ENCODE results near the gene TSEN54. TPM values are rescaled to one million over a fixed set of nuclear protein-coding genes. Genes with fewer than 3 reads are reported as not detected.
A peak's percentile ranks its signal among the peaks of the same experiment; 100 is the strongest.

TSEN54 gene
- total RNA-seq, 4 donors from 2014 or later = 11.6 to 46.6 (median 25.8) TPM

DNA sequence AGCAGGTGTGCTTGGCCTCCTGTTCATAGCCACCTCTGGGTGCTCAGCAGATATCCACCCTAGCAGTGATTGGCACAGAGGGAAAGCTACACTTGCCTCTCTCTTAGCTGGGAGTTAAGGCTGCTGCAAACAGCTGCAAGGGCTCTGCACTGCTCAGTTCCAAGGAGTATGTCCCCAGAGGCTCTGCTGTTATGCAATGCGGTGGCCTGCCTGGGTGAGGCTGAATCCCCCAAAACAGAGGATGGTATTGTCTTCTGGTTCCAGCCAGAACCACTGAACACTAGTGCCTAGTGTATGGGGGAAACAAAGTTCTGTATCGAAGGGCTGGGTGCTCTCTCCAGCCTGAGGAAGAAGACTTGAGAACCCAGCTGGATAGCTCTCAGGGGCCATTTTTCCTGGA lies 43.1 kb upstream of the TSEN54 start:
- TF ChIP-seq CTCF (IDR thresholded peaks at IDR 0.05) (no peak), POLR2A (IDR thresholded peaks at IDR 0.05) (no peak)
- WGBS, 2 donors = 40 to 89% methylated on average over 1 to 2 of the region's 2 CpGs
- no peaks in the 10 kb centered on the region for H3K9me3 ChIP-seq
- no peaks in the 10 kb centered on the region for H3K36me3 ChIP-seq
- H3K27ac ChIP-seq = no peak overlapping the region
- DNase-seq = no peak
- peaks cover 5 to 29% of the 10 kb centered on the region in 2 donors for H3K4me1 ChIP-seq
- H3K4me3 ChIP-seq (replicated peaks in 1 of 3) = no peak overlapping the region
- intact Hi-C loops (cut with DNase I) = no loop called here
- no peaks in the 10 kb centered on the region for H3K27me3 ChIP-seq

- no peak for TF ChIP-seq POLR2A (IDR thresholded peaks at IDR 0.05)
- TF ChIP-seq CTCF (IDR thresholded peaks at IDR 0.05) = no peak
- WGBS, 2 donors = 85 to 95% methylated on average over 6 of the region's 6 CpGs
- Histone ChIP-seq H3K27me3 (no peaks in the 10 kb centered on the region), H3K36me3 (no peaks in the 10 kb centered on the region), H3K4me3 (replicated peaks in 1 of 3) (no peak overlapping the region), H3K27ac (peak overlapping the region in 2 of 3 donors; percentile 43 to 62), H3K9me3 (no peaks in the 10 kb centered on the region), H3K4me1 (peaks cover 0 to 21% of the 10 kb centered on the region in 2 donors)
- intact Hi-C loops (cut with DNase I) = no loop called here
- DNase-seq = no peak
Observed at GRCh38 chr17:75474736-75475135, 41.6 kb upstream of the TSEN54 start.

DNA sequence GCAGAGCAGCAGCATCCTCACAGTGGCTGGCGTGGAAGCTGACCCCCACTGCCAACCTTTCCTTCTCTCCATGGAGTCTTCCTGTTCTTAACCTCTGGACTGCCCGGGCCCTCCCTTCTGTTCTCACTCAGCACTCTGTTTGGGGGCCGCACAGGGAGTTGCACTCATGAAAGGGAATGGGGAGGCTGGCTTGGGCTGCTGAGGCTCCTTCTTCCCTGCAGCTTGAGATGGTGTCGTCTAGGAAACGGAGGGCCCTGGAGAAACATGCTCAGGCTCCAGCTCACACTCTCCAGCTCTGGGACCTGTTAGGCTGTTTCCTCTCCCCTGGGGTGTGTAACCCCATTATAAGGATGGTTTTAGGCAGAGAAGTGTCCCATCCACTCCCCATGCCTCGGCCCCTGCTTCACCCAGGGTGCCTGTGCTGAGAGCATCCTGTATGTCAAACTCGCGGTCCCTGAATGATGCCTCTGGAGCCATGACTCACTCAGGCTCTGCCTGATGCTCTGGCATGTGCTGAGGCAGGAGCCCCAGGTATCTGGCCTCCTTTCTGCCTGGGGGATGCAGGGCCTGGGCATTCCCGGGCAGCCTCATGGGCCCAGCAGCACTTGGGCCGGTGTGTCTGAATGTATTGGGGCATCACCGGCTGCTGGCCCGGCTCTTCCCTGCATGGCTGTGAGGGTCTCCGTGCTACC lies 41.0 kb upstream of the TSEN54 start:
- WGBS, 2 donors = 63 to 68% methylated on average over 7 to 8 of the region's 13 CpGs
- Histone ChIP-seq H3K9me3 (no peaks in the 10 kb centered on the region), H3K4me1 (peaks cover 0 to 21% of the 10 kb centered on the region in 2 donors), H3K27me3 (no peaks in the 10 kb centered on the region), H3K36me3 (no peaks in the 10 kb centered on the region), H3K4me3 (replicated peaks in 1 of 3) (no peak overlapping the region), H3K27ac (peak overlapping the region; percentile 10 to 62 (median 43))
- no peak for DNase-seq
- intact Hi-C loops (cut with DNase I) = no loop called here
- TF ChIP-seq CTCF (IDR thresholded peaks at IDR 0.05) = no peak
- TF ChIP-seq POLR2A (IDR thresholded peaks at IDR 0.05) = no peak

DNA sequence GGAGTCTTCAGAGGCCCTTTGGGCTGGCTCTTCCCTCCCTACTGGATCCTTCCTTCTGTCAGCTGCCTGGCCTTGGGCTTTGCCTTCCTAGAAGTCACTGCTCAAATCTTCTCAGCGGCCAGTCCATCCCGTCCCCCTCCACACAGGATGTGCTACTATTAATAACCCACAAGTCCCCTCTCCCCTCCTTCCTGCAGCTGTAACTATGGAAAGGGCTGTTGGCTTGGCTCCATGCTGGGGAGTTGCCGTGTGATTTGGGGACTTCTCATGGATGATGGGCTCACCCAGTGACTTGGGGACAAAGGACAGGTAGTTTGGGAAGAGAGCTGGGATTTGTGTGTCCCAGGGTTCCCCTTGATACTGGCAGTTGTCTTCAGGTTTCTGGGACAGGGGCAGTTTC lies 40.5 kb upstream of the TSEN54 start:
- WGBS, 2 donors = 55 to 59% methylated on average over 2 to 3 of the region's 3 CpGs
- Histone ChIP-seq H3K4me1 (peaks cover 0 to 21% of the 10 kb centered on the region in 2 donors), H3K27ac (peak overlapping the region; percentile 10 to 62 (median 43)), H3K27me3 (no peaks in the 10 kb centered on the region), H3K36me3 (no peaks in the 10 kb centered on the region), H3K9me3 (no peaks in the 10 kb centered on the region), H3K4me3 (replicated peaks in 1 of 3) (no peak overlapping the region)
- DNase-seq = no peak
- intact Hi-C loops (cut with DNase I) = no loop called here
- no peak for TF ChIP-seq POLR2A (IDR thresholded peaks at IDR 0.05)
- no peak for TF ChIP-seq CTCF (IDR thresholded peaks at IDR 0.05)

- H3K36me3 ChIP-seq = no peaks in the 10 kb centered on the region
- TF ChIP-seq POLR2A (IDR thresholded peaks at IDR 0.05) = no peak
- TF ChIP-seq CTCF (IDR thresholded peaks at IDR 0.05) = no peak
- H3K27ac ChIP-seq = peak overlapping the region; percentile 10 to 62 (median 43)
- no peak for DNase-seq
- intact Hi-C loops (cut with DNase I) = no loop called here
- H3K27me3 ChIP-seq = no peaks in the 10 kb centered on the region
- peaks cover 0 to 23% of the 10 kb centered on the region in 2 donors for H3K4me1 ChIP-seq
- H3K9me3 ChIP-seq = no peaks in the 10 kb centered on the region
- WGBS, 2 donors = 63 to 66% methylated on average over 8 of the region's 8 CpGs
- no peak overlapping the region for H3K4me3 ChIP-seq (replicated peaks in 1 of 3)
Observed at GRCh38 chr17:75476271-75476671, 40.1 kb upstream of the TSEN54 start.

Measured in thyroid gland (tissue), 4 donors.